ENCODE data around the gene RSPO4. TPM values are rescaled to one million over a fixed set of nuclear protein-coding genes. Genes with fewer than 3 reads are reported as not detected.

Gene RSPO4
- total RNA-seq, 1 experiment from 2014 or later = 6.7 TPM

- no peak overlapping the region for H4K5ac ChIP-seq (ENCODE audit: insufficient read length, low read depth, low read length)
- no peak overlapping the region for H2AK5ac ChIP-seq (ENCODE audit: insufficient read length, low read length)
- no peak for TF ChIP-seq CTCF (conservative IDR thresholded peaks at IDR 0.05)
- H3K36me3 Mint-ChIP-seq (ENCODE audit: insufficient read depth in 1 of 3, low read depth in 3 of 3) = no peaks in the 10 kb centered on the region
- no peak overlapping the region for H3K18ac ChIP-seq (ENCODE audit: insufficient read length, low read depth, low read length)
- H3K9me3 ChIP-seq (ENCODE audit: control insufficient read depth, low read depth, low read length) = no peaks in the 10 kb centered on the region
- no peak overlapping the region for H3K23ac ChIP-seq (ENCODE audit: insufficient read length, low read depth, low read length)
- H3K79me2 ChIP-seq (ENCODE audit: insufficient read depth, low read length) = no peaks in the 10 kb centered on the region
- no peak overlapping the region for H2BK15ac ChIP-seq (ENCODE audit: low read depth, low read length)
- H4K8ac ChIP-seq (replicated peaks; ENCODE audit: insufficient read length, low read depth, low read length) = no peak overlapping the region
- H2BK5ac ChIP-seq (ENCODE audit: insufficient read length, low read length) = no peak overlapping the region
- peaks cover 7 to 22% of the 10 kb centered on the region in 2 experiments for H3K4me1 Mint-ChIP-seq
- H3K9ac ChIP-seq (ENCODE audit: extremely low read depth, insufficient read length, low read length) = no peak overlapping the region
- no peak overlapping the region for H3K14ac ChIP-seq (ENCODE audit: insufficient read depth, low read length)
- no peak overlapping the region for H2BK20ac ChIP-seq (ENCODE audit: low read depth, low read length, poor library complexity, severe bottlenecking)
- DNase-seq = no peak
- no peak overlapping the region for H2BK12ac ChIP-seq (ENCODE audit: insufficient read length, low read depth, low read length)
- H3K27me3 ChIP-seq (ENCODE audit: insufficient read depth, low read length) = no peaks in the 10 kb centered on the region
- no CpG with 5 or more reads among the region's 6 CpGs for WGBS (ENCODE audit: extremely low coverage, insufficient read length, low lambda C conversion rate)
- no peaks in the 10 kb centered on the region for H3K79me1 ChIP-seq (ENCODE audit: insufficient read depth, low read depth, low read length, poor library complexity, severe bottlenecking)
- H4K20me1 ChIP-seq (ENCODE audit: control insufficient read depth, insufficient read depth, insufficient read length) = no peaks in the 10 kb centered on the region
- no peaks in the 10 kb centered on the region for H3K23me2 ChIP-seq (ENCODE audit: insufficient read length, low read depth, low read length, poor library complexity, severe bottlenecking)
- no peak overlapping the region for H3K27ac Mint-ChIP-seq
- H3K4me2 ChIP-seq (ENCODE audit: insufficient read depth, insufficient read length, low read length) = no peak overlapping the region
- H3K4ac ChIP-seq (ENCODE audit: low read depth, low read length) = no peak overlapping the region
- H3K27ac ChIP-seq (ENCODE audit: insufficient read length, low read depth, low read length) = no peak overlapping the region
- H2AFZ ChIP-seq (ENCODE audit: low read length) = no peak overlapping the region
- H3K9me3 Mint-ChIP-seq = no peaks in the 10 kb centered on the region
- no peak overlapping the region for H4K91ac ChIP-seq (ENCODE audit: insufficient read length, low read depth, low read length)
- peaks cover 17% of the 10 kb centered on the region for H3K27me3 Mint-ChIP-seq (ENCODE audit: low read depth)
- H3K56ac ChIP-seq (ENCODE audit: insufficient read length, low read depth, low read length) = no peak overlapping the region
- no peak overlapping the region for H2BK120ac ChIP-seq (ENCODE audit: low read depth, low read length, poor library complexity, severe bottlenecking)
- H3K4me1 ChIP-seq (ENCODE audit: insufficient read depth, low read length) = no peaks in the 10 kb centered on the region
- no peak overlapping the region for H3T11ph ChIP-seq (ENCODE audit: low read length)
- H3K4me3 Mint-ChIP-seq = no peak overlapping the region
Observed at GRCh38 chr20:1010659-1011058, 8.5 kb upstream of the RSPO4 start.

Measured in H9 (cell line).